Endothelial cell of umbilical vein (primary cell): ENCODE measurements around the gene MINDY4. TPM values are rescaled to one million over a fixed set of nuclear protein-coding genes. Genes with fewer than 3 reads are reported as not detected.

Source experiments
- BruUV-seq: library from RNA; stranded (reverse); fragments of 400-500 nt; replicated peaks from 2 replicates; lab custom pipeline; 2021; lab: Mats Ljungman, UMichigan
- CTCF ChIA-PET: fragments of 300-600, 350-600 bp; sonication (Branson Sonifier 250); formaldehyde crosslinking; loops from one replicate; lab custom pipeline; 2021; ENCODE audit warnings: antibody characterized with exemption, inconsistent platforms; lab: Charles Lee
- POLR2A ChIA-PET: fragments of 300-600, 350-600 bp; sonication (Branson Sonifier 250); formaldehyde crosslinking; loops from one replicate; lab custom pipeline; 2021; ENCODE audit warnings: antibody characterized with exemption, inconsistent platforms; lab: Charles Lee
- DNase-seq: peaks from one replicate; pipeline ENCODE4 v3.0.0-alpha.2; 2011; ENCODE audit warnings: low read depth, low spot score
- FAIRE-seq: peaks from 2 replicates; lab custom pipeline; 2011; peaks lifted over from hg19 to GRCh38; lab: Jason Lieb, UNC
- H2AFZ ChIP-seq: 2 replicates; pipeline ENCODE4 v1.6.0; 2012; ENCODE audit warnings: low read depth, low read length, control low read depth, inconsistent platforms
- H3K27ac ChIP-seq: 2 replicates; pipeline ENCODE4 v1.5.1; 2011; ENCODE audit warnings: low read depth, mild to moderate bottlenecking, control low read depth, low read length, moderate library complexity; ENCODE audit not compliant: insufficient read depth
- H3K27me3 ChIP-seq, 2 experiments: 2 replicates each; pipeline versions ENCODE4 v1.6.0 to v1.6.1; 2011; ENCODE audit warnings: low read length in 2 of 2, mixed read lengths in 1 of 2; ENCODE audit not compliant: control insufficient read depth in 2 of 2, insufficient read depth in 2 of 2
- H3K36me3 ChIP-seq, 2 experiments: 2 replicates in 1 of 2; 3 replicates in 1 of 2; pipeline ENCODE4 v1.5.1; 2011; ENCODE audit warnings: low read length in 2 of 2, mild to moderate bottlenecking in 1 of 2, moderate library complexity in 1 of 2; ENCODE audit not compliant: control insufficient read depth in 2 of 2, insufficient read depth in 2 of 2; ENCODE audit errors: extremely low read depth in 1 of 2
- H3K4me1 ChIP-seq: 3 replicates; pipeline ENCODE4 v1.5.1; 2011; ENCODE audit warnings: mild to moderate bottlenecking, low read length; ENCODE audit not compliant: control insufficient read depth, insufficient read depth; ENCODE audit errors: extremely low read depth
- H3K4me2 ChIP-seq: 2 replicates; pipeline ENCODE4 v1.6.1; 2011; ENCODE audit warnings: low read length, control low read depth, mixed read lengths; ENCODE audit not compliant: insufficient read depth
- H3K4me3 ChIP-seq, 3 experiments: fragments of 200-600 bp in 1 of 3; sonication (generic), shearing (Covaris generic) in 1 of 3; replicated peaks in 1 of 3; 2 replicates each; pipeline ENCODE4 v1.5.1; 2011 to 2016; ENCODE audit warnings: control low read depth in 3 of 3, low read length in 3 of 3, mild to moderate bottlenecking in 2 of 3, inconsistent platforms in 1 of 3, low read depth in 1 of 3, moderate library complexity in 1 of 3; ENCODE audit not compliant: insufficient read depth in 1 of 3
- H3K79me2 ChIP-seq: 2 replicates; pipeline ENCODE4 v1.6.0; 2012; ENCODE audit warnings: low read length, inconsistent platforms; ENCODE audit not compliant: control insufficient read depth, insufficient read depth
- H3K9ac ChIP-seq: replicated peaks from 2 replicates; pipeline ENCODE3; 2011; ENCODE audit warnings: low read length, control low read depth; ENCODE audit not compliant: insufficient read depth; ENCODE audit errors: extremely low read depth
- H3K9me1 ChIP-seq: replicated peaks from 3 replicates; pipeline ENCODE4 v1.6.0; 2011; ENCODE audit warnings: mild to moderate bottlenecking, low read length; ENCODE audit not compliant: control insufficient read depth, insufficient read depth; ENCODE audit errors: extremely low read depth
- H3K9me3 ChIP-seq: replicated peaks from 2 replicates; pipeline ENCODE4 v1.5.1; 2012; ENCODE audit warnings: low read length, inconsistent platforms; ENCODE audit not compliant: control insufficient read depth, insufficient read depth
- H4K20me1 ChIP-seq: replicated peaks from 2 replicates; pipeline ENCODE3; 2011; ENCODE audit warnings: mild to moderate bottlenecking, low read length; ENCODE audit not compliant: control insufficient read depth, insufficient read depth; ENCODE audit errors: extremely low read depth
- EZH2 ChIP-seq: IDR thresholded peaks from 2 replicates; pipeline ENCODE4 v1.6.1; 2012; ENCODE audit warnings: borderline replicate concordance, low read depth, mild to moderate bottlenecking, moderate library complexity, low read length, inconsistent platforms; ENCODE audit not compliant: severe bottlenecking
- FOS ChIP-seq: IDR thresholded peaks from 2 replicates; pipeline ENCODE4 v1.6.1; 2011; ENCODE audit warnings: mild to moderate bottlenecking, low read length, moderate library complexity, borderline replicate concordance; ENCODE audit not compliant: insufficient read depth
- GATA2 ChIP-seq: IDR thresholded peaks from 2 replicates; pipeline ENCODE4 v1.7.0; 2011; ENCODE audit warnings: low read depth, mild to moderate bottlenecking, moderate library complexity, mixed read lengths, low read length; ENCODE audit not compliant: insufficient read length, insufficient read depth
- JUN ChIP-seq: IDR thresholded peaks from 2 replicates; pipeline ENCODE4 v1.6.1; 2011; ENCODE audit warnings: borderline replicate concordance, low read depth; ENCODE audit not compliant: insufficient read length, insufficient read depth
- MAX ChIP-seq: IDR thresholded peaks from 2 replicates; pipeline ENCODE4 v1.6.1; 2011; ENCODE audit not compliant: insufficient read depth, insufficient read length
- MYC ChIP-seq: IDR thresholded peaks from one replicate; pipeline ENCODE4 v1.6.1; 2011; ENCODE audit warnings: mild to moderate bottlenecking, low read depth, low read length
- POLR2A ChIP-seq: IDR thresholded peaks from 2 replicates; pipeline ENCODE4 v1.6.1; 2012; ENCODE audit warnings: low read depth, mild to moderate bottlenecking, control low read depth, low read length
- POLR2AphosphoS5 ChIP-seq: IDR thresholded peaks from 2 replicates; pipeline ENCODE4 v1.6.1; 2012; ENCODE audit warnings: low read depth, mild to moderate bottlenecking, control low read depth, low read length, moderate library complexity; ENCODE audit not compliant: insufficient read depth
- dilution Hi-C: fragments of 300-500 bp; cut with MboI; formaldehyde crosslinking; loops from one replicate; pipeline ENCODE4 v1.15.0; 2019; ENCODE audit warnings: low sequenced_read_pairs; ENCODE audit not compliant: extremely low pct_ligation_motif_present
- intact Hi-C: fragments of 100-400 bp; cut with micrococcal nuclease; formaldehyde crosslinking; loops from one replicate; pipeline ENCODE4 v1.10.0; 2022
- polyA plus RNA-seq, 4 experiments: library from polyadenylated mRNA; depleted of rRNA in 3 of 4; stranded (reverse) in 3 of 4; unstranded in 1 of 4; fragments of >200 nt; gene quantifications; 2 replicates each; pipeline versions ENCODE4 v1.2.1 to v1.2.3, GENCODE V29; 2011 to 2012; ENCODE audit warnings: missing spikeins in 1 of 4
- total RNA-seq: library from RNA; stranded (reverse); gene quantifications from 2 replicates; pipeline ENCODE4 v1.2.3, GENCODE V29; 2021
- TF ChIP-seq, protein P1 (sequence below), 2 donors: IDR thresholded peaks; 1 replicate in 1 of 2; 2 replicates in 1 of 2; pipeline ENCODE4 v1.5.1; 2011; ENCODE audit warnings: low read length in 2 of 2, mild to moderate bottlenecking in 2 of 2, moderate library complexity in 2 of 2, control low read depth in 1 of 2, inconsistent platforms in 1 of 2, low read depth in 1 of 2; ENCODE audit not compliant: insufficient read depth in 1 of 2; ENCODE audit errors: extremely low read depth in 1 of 2

MINDY4 gene
- total and polyA plus RNA-seq, 2 donors (not counting 3 experiments of a cell fraction or from before 2014, with no cell fraction given) = 2.2 to 4.7 TPM

GRCh38 chr7:30924624-30925023 lies 153.4 kb downstream of the MINDY4 start:
- Histone ChIP-seq H3K27ac (no peak overlapping the region), H2AFZ (no peak overlapping the region), H3K36me3 (peaks cover 0 to 5% of the 10 kb centered on the region in 2 experiments), H3K27me3 (no peaks in the 10 kb centered on the region), H3K4me1 (peaks cover 24% of the 10 kb centered on the region), H3K9me3 (no peaks in the 10 kb centered on the region), H3K9me1 (no peaks in the 10 kb centered on the region), H3K4me2 (no peak overlapping the region), H4K20me1 (no peaks in the 10 kb centered on the region), H3K79me2 (no peaks in the 10 kb centered on the region), H3K4me3 (no peak overlapping the region), H3K9ac (no peak overlapping the region)
- ChIA-PET POLR2A (no interaction called here), CTCF (interaction anchor here (0.8 to 1.4 kb wide), 2 partner anchors 14 to 18 kb away, joined by 3 to 12 read pairs; no protein-coding TSS in a partner anchor)
- dilution Hi-C loops = no loop called here
- BruUV-seq = no TSS peak
- no peak for TF ChIP-seq POLR2AphosphoS5
- TF ChIP-seq GATA2 = no peak
- TF ChIP-seq JUN = no peak
- TF ChIP-seq EZH2 = no peak
- DNase-seq (no peak), FAIRE-seq (no peak)
- intact Hi-C loops = no loop called here

GRCh38 chr7:30925117-30925516 lies 153.9 kb downstream of the MINDY4 start:
- no peak overlapping the region for H2AFZ ChIP-seq
- H3K4me1 ChIP-seq = peaks cover 19% of the 10 kb centered on the region
- DNase-seq = no peak
- peaks cover 0 to 5% of the 10 kb centered on the region in 2 experiments for H3K36me3 ChIP-seq
- H3K4me2 ChIP-seq = no peak overlapping the region
- POLR2A ChIA-PET = no interaction called here
- CTCF ChIA-PET = interaction anchor here (1.4 kb wide), 1 partner anchor 13 kb away, joined by 12 read pairs; no protein-coding TSS in a partner anchor
- no TSS peak for BruUV-seq
- no peaks in the 10 kb centered on the region for H3K9me3 ChIP-seq
- TF ChIP-seq POLR2AphosphoS5 = no peak
- no peak for TF ChIP-seq JUN
- TF ChIP-seq EZH2 = no peak
- TF ChIP-seq, protein P1, sequence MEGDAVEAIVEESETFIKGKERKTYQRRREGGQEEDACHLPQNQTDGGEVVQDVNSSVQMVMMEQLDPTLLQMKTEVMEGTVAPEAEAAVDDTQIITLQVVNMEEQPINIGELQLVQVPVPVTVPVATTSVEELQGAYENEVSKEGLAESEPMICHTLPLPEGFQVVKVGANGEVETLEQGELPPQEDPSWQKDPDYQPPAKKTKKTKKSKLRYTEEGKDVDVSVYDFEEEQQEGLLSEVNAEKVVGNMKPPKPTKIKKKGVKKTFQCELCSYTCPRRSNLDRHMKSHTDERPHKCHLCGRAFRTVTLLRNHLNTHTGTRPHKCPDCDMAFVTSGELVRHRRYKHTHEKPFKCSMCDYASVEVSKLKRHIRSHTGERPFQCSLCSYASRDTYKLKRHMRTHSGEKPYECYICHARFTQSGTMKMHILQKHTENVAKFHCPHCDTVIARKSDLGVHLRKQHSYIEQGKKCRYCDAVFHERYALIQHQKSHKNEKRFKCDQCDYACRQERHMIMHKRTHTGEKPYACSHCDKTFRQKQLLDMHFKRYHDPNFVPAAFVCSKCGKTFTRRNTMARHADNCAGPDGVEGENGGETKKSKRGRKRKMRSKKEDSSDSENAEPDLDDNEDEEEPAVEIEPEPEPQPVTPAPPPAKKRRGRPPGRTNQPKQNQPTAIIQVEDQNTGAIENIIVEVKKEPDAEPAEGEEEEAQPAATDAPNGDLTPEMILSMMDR (IDR thresholded peaks at IDR 0.05; ENCODE audit: extremely low read depth in 1 of 2, insufficient read depth in 1 of 2, low read depth in 1 of 2, low read length in 2 of 2) = no peak
- no peak for TF ChIP-seq GATA2
- TF ChIP-seq FOS = no peak
- TF ChIP-seq MAX = no peak
- TF ChIP-seq MYC = no peak
- no peak for TF ChIP-seq POLR2A
- FAIRE-seq = no peak
- H3K27ac ChIP-seq = no peak overlapping the region
- intact Hi-C loops = no loop called here
- dilution Hi-C loops = no loop called here
- H3K4me3 ChIP-seq = no peak overlapping the region
- no peaks in the 10 kb centered on the region for H3K27me3 ChIP-seq
- no peaks in the 10 kb centered on the region for H4K20me1 ChIP-seq
- no peaks in the 10 kb centered on the region for H3K79me2 ChIP-seq
- no peak overlapping the region for H3K9ac ChIP-seq
- H3K9me1 ChIP-seq = no peaks in the 10 kb centered on the region
